Esophagus muscularis mucosa (tissue), 4 donors: ENCODE results near the gene MEAK7.

Source experiments
- CTCF ChIP-seq, 3 experiments: fragments of 200-600 bp in 2 of 3; fragments of 450-650 bp in 1 of 3; sonication (generic) in 2 of 3; IDR thresholded peaks; one replicate each; pipeline ENCODE4 v1.5.1; 2017 to 2019; ENCODE audit warnings: antibody characterized with exemption in 3 of 3, mild to moderate bottlenecking in 2 of 3, moderate library complexity in 1 of 3
- EP300 ChIP-seq: sonication (generic); formaldehyde crosslinking; IDR thresholded peaks from one replicate; pipeline ENCODE4 v1.6.1; 2017; ENCODE audit warnings: antibody characterized with exemption
- POLR2A ChIP-seq: fragments of 450-650 bp; IDR thresholded peaks from one replicate; pipeline ENCODE4 v1.6.1; 2017; ENCODE audit warnings: antibody characterized with exemption, moderate library complexity, mild to moderate bottlenecking, low read depth
- POLR2AphosphoS5 ChIP-seq, 2 donors: sonication (generic); formaldehyde crosslinking; IDR thresholded peaks; one replicate each; pipeline ENCODE4 v1.6.1; 2017; ENCODE audit warnings: antibody characterized with exemption in 2 of 2

- TF ChIP-seq CTCF (IDR thresholded peaks at IDR 0.05) (no peak), POLR2A (no peak), POLR2AphosphoS5 (IDR thresholded peaks at IDR 0.05) (no peak), EP300 (no peak)
Measured at GRCh38 chr16:84467709-84468108, 36.8 kb downstream of the MEAK7 start.
